GM18508 (cell line): ENCODE results near the gene PPP6R1.
"Not testable (repeated sequence)": the region's sequence is repeated elsewhere in the genome, so short reads cannot be mapped to it uniquely, and the experiment has no call there.

Experiments
- ATAC-seq: cut with Tn5 transposase; IDR thresholded peaks from one replicate; pipeline ENCODE4 v1.9.1; 2021; ENCODE audit warnings: moderate number of reproducible peaks; ENCODE audit not compliant: insufficient read depth, unreplicated experiment

PPP6R1 gene

DNA sequence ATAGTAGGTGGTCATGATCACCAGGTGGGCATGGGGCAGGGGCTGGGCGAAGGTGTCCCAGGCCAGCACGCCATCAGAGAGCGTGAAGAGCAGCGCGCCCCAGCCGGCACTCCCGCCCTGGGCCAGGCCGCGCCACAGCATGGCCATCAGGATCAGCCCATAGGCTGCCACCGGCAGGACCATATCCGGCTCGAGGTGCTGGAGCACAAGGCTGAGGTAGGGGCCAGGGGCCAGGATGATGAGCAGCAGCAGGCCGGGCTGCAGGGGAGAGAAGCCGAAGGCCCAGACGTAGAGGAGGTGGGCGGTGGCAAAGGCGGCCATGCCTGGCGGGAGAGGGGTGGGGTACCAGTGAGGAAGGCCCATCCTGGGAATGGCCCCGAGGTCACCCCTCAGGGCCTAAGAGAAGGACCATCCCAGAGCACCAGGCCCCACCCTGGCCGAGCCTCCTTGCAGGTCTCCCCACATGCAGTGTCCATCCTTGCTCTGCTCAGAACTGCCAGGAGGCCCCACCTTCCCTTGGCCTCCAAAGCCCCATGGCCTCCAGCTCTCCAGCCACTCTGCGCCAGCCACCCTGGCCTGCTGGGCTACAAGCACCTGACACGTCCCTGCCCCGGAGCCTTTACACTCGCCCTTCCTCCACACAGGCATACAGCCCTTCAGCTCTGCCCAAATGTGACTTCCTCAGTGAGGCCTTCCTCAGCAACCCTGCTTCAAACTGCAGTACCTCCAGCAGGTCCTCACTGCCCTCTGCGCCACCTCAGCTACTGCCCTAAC is 31.4 kb downstream of the PPP6R1 start:
- ATAC-seq = no peak

DNA sequence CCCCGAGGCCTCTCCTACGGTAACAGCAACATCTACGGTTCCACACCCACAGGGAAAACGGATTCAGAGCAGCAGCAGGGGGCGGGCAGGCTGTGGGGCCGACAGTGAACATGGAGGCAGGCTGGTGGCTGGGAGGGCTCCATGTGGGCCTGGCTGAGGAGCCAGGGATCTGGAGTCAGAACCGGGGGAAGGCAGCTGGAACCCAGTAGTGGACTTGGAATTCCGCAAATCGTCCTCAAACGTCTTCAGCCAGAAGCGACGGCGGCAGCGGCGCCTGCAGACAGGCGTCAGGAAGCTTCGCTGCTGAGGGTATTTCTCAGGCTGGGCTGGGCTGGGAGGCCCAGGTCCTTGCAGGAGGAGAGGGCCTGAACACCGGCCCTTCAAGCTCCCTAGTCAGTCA is 32.0 kb downstream of the PPP6R1 start:
- no peak for ATAC-seq

DNA sequence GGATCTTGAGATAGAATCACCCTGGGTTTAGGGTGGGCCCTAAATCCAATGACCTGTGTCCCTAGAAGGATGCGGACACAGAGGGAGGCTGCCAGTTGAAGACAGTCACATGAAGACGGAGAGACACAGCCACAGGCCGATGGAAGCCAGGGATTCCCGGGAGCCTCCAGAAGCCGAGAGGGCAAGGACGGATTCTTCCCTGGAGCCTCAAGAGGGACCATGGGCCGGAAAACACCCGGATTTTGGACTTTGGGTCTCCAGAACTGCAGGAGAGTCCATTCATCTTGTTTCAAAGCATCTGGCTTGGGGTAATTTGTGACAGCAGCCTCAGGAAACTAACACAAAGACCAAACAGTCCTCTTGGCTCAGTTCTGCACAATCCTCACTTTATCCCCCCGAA is 32.5 kb downstream of the PPP6R1 start:
- no peak for ATAC-seq

DNA sequence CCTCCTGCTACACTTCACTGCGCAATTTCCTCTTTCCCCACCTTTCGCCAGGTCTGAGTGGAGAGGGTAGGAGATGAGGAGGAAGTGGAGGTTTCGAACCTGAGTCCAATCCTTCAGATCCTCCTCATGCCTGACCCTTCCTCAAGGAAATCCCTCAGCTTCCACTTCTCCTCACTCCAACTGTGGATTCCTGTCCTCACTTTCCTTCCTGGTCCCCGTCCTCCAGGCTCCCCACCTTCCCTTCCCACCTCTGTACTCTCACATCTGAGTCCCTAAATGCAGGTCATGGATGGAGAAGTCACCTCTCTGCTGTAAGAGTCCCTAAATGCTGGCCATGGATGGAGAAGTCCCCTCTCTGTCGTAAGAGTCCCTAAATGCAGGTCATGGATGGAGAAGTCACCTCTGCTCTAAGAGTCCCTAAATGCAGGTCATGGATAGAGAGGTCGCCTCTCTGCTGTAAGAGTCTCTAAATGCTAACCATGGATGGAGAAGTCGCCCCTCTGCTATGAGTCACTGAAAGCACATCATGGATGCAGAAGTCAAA is 33.3 kb downstream of the PPP6R1 start:
- no peak for ATAC-seq

DNA sequence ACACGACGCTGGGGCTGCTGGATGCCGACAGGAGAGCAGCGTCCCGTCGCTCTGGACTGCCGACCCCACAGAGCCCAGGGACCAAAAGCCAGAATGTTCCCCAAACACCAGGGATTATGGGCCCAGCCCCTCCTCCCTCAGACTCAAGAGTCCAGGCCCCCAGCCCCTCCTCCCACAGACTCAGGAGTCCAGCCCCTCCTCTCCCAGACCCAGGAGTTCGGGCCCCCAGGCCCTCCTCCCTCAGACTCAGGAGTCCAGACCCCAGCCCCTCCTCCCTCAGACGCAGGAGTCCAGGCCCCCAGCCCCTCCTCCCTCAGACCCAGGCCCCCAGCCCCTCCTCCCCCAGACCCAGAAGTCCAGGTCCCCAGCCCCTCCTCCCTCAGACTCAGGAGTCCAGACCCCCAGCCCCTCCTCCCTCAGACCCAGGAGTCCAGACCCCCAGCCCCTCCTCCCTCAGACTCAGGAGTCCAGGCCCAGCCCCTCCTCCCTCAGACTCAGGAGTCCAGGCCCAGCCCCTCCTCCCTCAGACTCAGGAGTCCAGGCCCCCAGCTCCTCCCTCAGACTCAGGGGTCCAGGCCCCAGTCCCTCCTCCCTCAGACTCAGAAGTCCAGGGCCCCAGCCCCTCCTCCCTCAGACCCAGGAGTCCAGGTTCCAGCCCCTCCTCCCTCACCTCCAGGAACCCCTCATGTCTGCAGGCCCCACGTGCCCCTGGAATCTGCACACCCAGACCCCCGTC is 34.0 kb downstream of the PPP6R1 start:
- not testable (repeated sequence) for ATAC-seq

DNA sequence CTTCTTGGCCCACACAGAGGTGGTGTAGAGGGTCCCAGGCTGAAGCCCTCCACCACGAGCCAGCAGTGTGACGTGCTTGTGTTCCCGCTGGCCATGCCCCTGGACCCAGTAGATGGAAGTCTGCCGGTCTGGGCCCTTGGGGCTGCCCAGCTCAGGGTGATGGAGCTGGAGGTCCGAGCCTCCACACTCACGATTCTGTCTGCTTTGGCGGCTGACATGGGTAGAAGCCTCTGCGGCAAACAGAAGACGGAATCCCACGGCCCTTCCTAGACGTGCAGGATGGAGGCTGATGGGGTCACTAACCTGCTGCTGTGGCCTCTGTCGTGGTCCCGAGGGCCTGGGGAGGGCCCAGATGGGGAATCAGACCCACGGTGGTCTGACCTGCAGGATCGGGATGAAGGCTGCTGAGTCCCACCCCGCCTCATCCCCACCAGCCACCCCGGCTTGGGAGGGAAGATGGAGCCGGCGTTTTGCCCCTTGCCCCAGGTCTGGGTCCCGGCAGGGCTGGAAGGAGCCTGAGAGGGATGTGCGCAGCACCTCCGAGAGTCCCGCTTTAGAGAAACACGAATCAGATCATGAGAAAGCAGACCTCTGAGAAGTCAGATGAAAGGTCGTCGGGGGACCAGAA is 34.7 kb downstream of the PPP6R1 start:
- no peak for ATAC-seq

DNA sequence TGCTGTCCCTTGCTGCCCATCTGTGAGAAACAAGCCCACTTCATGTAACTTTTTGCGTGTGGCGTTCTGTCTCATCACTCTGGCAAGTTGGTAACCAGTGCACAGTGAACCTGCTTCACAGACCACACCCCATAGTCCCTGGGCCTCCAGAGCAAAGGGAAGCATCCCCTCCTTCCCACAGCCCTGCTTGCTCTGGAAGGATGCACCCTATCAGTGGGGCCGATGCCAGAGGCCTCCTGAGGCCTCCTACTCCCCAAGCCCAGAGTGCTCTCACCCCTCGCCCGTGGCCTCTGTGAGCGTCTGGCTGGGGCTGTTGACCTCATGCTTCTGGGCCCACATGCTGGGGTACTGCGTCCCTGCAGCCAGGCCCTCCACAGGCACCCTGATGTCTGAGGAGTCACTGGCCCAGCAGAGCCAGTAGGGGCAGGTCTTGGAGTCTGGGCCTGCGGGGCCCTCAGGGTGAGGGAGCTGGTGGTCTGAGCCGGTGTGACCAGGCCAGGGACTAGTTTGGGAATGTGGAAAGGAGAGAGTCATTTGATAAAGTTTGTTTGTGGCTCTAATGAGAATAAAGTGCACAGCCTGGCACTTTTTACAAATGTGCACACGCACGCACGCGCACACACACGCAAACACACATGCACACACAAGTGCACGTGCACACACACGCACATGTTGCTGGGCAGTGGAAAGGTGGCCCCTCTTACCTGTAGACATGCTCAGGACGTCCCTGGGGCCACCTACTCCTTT is 35.4 kb downstream of the PPP6R1 start:
- ATAC-seq = no peak

DNA sequence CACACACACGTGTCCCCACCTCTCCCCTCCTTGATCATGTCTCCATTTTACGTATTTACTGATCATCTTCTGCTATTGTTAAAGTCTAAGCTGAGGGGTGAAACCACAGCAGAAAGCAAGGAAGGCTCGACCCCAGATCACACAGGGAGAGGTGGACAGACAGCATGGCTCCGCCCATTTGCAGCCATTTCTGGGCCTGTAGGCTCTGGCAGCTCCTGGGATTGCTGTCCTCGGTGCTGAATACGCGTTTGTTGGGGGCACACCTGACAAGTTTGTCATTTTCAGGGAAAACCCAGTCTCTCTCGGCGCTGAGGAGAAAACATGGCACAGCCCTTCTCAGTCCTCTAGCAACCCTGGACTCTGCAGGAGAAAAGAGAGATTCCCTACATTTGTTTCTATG is 38.3 kb downstream of the PPP6R1 start:
- no peak for ATAC-seq

DNA sequence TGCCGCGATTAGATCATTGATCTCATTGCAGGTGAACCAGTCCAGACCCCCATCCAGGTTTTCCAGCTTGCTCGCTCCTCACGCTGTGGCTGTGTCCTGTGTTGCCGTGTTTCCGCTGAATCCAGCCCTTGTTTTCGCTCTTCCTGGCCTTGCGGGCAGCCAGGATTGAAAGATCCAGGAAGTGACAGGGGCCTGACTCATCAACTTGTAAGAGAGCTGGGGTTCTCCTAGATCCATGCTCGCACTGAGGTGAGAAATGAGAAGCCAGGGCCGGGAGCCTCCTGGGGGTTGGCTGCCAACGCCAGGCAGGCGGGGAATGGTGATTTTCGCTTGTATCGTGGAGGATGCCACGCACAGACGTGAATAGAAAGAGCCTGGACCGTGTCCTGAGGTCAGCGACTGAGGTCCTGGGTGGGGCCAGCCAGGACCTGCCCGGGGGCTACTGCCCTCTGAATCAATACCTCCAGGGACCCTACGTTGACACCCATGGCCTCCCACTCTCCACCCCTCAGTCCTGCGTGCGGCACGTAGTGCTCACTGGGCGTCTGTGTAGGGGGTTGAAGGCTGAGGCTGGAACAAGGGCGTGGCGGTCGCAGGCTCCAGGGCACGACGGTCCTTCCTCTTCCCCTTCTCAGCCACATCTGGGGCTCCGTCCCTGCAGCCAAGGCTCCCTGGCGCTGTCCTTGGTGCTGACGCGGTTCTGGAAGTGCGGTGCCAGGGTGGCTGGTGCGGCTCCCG is 42.2 kb downstream of the PPP6R1 start:
- ATAC-seq = no peak

DNA sequence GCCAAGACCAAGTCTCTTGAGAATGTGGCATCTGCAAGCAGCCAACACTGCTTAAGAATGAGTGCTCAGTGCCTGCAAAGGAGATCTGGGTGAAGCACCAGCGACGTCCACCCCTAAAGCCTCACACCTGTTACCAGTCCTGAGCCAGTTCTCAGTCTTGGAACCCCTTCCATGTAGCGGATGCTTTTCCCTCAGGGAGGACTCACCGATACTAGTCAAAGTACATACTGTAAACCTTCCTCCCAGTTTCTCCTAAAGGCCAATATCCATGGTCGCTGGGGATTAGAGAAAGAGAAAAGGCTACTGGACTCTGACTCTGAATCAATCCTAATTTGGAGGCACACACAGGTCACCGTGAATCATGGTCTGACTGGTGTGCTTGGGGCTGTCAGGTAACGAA is 45.3 kb downstream of the PPP6R1 start:
- ATAC-seq = no peak

DNA sequence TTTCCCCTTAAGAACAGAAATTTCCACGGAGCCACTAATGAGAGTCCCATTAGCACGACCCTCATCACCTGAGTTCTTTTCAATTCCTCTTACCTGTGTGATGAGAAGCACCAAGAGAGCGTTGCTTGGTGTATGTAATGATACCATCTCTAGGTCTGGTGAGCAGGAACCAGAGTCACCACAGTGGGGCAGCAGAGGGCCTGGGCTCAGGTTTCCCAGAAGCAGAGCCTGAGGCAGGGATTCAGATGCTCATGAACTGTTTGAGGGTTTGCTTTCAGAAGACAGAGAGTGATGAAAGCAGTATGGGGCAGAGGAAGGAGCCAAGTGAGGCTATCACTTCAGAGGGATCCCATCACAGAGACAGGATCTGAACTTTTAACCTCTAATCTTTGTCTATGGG is 46.4 kb downstream of the PPP6R1 start:
- ATAC-seq = no peak

DNA sequence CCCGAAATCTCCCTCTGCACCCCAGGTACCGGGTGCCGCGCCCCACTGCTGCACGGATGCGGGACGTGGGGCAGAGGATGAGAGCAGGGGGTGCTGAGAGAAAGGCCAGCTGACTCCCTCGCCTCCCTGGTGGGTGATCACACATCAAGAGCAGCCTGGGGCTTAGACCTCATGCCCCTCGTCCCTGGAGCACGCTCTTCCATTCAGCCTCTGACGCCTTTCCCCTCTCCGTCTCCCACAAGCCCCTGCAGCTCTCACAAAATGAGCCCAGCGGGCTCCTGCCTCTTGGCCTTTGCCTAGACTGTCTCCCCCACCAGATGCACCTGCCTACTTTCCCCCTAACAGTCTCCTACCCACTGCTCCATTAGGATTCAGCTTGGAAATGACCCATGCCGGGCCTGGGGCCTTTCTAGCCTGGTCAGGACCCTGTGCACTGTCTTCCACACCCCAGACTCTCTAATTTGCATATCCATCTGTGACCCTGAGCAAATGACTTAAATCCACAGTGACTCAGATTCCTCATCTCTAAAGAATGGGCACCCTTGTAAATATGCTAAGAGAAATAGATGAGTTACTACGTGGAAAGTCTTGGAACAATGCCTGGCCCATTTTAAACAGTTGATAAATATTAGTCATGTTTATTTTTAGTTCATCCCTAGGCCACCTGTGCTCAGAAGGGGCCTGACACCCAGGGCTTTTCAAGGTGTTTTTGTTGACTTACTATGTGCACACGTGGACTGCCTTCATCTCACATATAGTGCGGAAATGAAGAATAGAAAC is 48.9 kb downstream of the PPP6R1 start:
- no peak for ATAC-seq

DNA sequence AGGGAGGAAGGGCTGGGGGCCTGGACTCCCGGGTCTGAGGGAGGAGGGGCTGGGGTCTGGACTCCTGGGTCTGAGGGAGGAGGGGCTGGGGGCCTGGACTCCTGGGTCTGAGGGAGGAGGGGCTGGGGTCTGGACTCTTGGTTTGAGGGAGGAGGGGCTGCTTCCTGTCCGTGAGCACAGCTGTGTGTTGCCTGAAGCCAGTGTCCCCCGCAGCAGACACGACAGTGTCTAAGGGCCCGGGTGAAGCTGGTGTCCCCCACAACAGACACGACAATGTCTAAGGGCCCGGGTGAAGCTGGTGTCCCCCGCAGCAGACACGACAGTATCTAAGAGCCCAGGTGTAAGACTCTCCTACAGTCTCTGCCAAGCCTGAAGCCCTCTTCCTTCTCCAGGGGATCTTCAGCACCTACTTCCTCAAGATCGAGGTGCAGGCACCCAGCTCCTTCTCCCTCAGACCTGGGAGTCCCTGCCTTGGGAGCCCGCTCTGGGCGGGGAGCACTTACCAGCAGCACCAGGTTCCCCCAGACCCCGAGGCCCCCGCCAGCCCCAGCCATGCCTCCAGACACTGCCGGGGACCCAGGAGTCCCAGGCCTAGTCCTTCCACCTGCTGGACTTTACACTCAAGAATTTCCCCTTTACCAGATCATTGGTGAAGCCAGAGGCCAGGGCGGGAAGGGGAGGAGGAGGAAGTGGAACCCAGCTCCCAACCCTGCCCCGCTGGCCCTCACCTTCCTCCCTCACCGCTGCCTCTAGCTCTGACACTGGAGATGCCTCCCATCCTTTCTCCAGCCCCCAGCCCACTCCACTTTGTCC is 49.7 kb downstream of the PPP6R1 start, which contains the start of gene PTPRH:
TSS of gene PTPRH (minus strand) at position 622 of the 813 bp plus-strand sequence. CDS start at position 554, 68 bp downstream.
- no peak for ATAC-seq

DNA sequence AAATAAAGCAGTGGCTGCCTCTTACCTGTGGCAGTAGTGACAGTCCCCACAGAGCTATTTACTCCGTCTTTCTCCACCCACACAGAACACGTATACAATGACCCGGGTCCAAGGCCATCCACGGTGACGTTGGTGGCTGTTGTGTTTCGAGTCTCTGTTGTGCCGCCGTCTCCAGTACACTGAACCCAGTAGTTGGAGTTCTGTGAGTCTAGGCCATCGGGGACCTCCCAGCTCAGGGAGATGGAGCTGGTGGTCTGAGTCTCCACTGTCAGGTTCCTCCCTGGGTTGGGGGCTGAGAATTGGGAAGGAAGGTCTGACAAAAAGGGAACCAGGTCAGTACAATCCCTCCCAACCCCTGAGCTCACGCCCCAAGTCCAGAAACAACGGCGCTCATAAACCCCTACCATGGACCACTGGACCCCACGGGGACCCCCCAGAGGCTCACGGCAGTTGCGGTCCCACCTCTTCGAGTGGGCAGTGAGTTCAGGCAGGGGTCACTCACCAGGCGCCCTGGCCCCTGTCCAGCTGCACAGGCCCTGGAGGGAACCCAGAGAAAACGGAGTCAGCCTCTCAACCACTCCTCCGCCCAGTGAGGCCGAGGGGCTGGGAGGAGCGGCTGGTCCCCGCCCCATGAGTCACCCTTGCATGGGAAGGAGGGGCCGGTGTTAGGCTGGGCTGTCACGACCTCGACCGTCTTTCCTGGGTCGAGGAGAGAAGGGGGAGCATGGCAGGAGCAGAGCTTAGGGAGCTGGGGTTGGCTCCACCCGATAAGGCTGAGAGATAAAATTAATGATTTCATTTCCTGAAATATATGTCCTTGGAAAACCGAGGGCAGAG is 51.9 kb downstream of the PPP6R1 start:
- no peak for ATAC-seq

DNA sequence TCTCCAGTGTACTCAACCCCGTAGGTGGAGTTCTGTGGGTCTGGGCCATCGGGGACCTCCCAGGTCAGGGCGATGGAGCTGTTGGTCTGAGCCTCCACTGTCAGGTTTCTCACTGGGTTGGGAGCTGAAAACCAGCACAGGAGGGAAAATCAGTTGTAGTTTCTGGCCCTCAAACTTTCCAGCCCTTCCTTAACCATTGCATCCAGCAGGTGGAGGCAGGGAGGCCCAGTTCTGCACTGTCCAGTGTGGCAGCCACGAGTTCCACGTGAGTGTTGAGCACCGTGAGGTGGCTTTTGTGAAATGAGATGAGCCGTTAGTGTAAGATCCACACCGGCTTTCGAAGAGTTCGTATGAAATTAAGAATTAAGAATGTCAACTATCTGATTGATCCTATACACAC is 56.6 kb downstream of the PPP6R1 start:
- ATAC-seq = not testable (repeated sequence)

DNA sequence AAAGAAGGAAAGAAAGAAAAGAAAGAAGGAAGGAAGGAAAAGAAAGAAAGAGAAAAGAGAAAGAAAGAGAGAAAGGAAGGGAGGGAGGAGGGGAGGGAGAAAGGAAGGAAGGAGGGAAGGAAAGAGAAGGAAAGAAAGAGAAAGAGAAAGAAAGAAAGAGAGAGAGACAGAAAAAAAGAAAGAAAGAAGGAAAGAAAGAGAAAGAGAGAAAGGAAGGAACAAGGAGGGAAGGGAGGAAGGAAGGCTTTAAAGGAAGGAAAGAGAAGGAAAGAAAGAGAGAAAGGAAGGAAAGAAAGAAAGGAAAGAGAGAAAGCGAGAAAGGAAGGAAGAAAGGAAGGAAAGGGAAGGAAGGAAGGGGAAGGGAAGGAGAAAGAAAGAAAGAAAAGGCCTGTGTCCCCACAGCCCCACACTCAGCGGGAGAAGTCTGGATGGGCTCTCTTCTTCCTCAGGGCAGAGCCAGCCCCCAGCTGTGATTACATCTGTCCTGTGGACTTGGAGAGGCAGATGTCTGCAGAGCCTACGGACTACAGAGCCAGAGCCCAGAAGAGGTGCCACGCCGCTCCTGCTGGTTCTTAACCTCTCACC is 59.1 kb downstream of the PPP6R1 start:
- ATAC-seq = no peak

DNA sequence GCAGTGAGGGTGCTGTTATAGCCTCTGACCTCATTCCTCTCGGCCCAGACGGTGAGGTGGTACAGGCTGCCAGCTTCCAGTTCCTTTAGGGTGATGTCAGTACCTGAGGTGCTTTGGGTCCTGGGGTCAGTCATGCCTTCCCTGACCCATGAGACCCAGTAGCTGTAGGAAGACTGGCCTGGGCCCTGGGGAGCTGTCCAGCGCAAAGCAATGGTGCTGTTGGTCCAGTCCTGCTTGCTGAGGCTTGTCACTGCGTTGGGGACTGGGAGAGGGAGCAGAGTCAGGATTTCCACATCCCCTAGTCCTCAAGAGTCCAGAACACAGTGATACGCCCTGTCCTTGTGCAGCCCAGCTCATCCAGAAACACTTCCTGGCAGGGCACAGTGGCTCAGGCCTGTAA is 60.2 kb downstream of the PPP6R1 start:
- no peak for ATAC-seq
